ENCODE measurements around the gene PLD3. TPM values are rescaled to one million over a fixed set of nuclear protein-coding genes. Genes with fewer than 3 reads are reported as not detected.

Gene PLD3
- total RNA-seq, 2 donors from 2014 or later = 177 to 240 TPM

DNA sequence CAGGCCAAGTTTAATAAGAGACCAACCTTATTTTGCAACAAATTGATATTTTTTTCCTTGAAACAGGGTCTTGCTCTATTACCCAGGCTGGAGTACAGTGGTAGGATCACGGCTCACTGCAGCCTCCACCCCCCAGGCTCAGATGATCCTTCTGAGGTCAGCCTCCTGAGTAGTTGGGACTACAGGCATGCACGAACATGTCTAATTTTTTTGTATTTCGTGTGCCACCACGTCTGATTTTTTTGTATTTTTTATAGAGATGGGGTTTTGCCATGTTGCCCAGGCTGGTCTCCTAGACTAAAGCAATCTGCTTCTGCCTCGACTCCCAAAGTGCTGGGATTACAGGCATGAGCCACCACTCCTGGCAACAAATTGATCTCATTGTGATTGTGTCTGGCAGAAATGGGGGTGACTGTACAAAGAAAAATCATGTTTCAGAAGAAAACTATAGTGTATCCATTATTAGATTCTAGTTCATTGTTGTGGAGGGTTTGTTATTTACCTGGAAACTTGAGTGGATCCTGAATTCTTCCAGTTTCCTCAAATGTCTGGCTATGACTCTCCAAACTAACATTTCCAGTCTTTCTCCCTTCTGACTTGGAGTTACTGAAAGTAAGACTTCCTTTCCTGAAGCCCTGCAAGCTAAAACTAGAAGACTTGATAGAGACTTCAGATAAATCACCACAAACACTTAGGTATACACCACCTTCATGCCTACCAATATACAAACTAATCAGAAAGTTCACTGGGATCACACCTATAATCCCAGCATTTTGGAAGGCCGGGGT, 46.1 kb upstream of the PLD3 start:
- 85 to 88% methylated on average over 6 of the region's 6 CpGs for WGBS, 2 experiments (ENCODE audit: insufficient coverage in 1 of 2, insufficient read length in 1 of 2)

DNA sequence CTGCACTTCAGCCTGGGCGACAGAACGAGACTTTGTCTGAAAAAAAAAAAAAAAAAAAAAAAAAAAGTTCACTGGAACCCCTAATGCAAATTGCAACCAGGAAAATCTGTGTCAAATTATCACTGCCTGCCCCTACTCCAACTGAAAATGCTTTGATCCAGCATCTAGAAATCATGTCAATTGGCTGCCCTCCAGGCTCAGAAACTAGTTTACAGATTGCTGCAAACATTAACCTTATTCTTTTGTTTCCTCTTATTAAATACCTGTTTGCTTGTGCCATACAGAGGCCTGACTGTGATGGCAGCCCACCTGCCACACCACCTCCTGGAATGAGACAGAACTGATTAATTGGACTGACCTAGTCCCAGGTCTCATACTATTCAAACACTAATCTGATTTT, 44.7 kb upstream of the PLD3 start:
- Histone ChIP-seq H3K9ac (ENCODE audit: extremely low read depth, low read length, poor library complexity, severe bottlenecking) (no peak overlapping the region), H3K4me3 (ENCODE audit: low read length) (no peak overlapping the region), H3K4me1 (ENCODE audit: control insufficient read depth, insufficient read depth, low read length) (no peaks in the 10 kb centered on the region), H3K36me3 (ENCODE audit: control insufficient read depth, insufficient read depth, low read length) (no peaks in the 10 kb centered on the region), H3K9me3 (ENCODE audit: control insufficient read depth, low read length) (no peaks in the 10 kb centered on the region), H3K27ac (ENCODE audit: low read depth, low read length) (no peak overlapping the region), H3K27me3 (ENCODE audit: control insufficient read depth, insufficient read depth, low read length, poor library complexity, severe bottlenecking) (no peaks in the 10 kb centered on the region)
- no peak for DNase-seq
- Mint-ChIP-seq H3K9me3 (no peaks in the 10 kb centered on the region), H3K36me3 (ENCODE audit: low read depth) (no peaks in the 10 kb centered on the region), H3K27ac (no peak overlapping the region), H3K27me3 (ENCODE audit: insufficient read depth) (no peaks in the 10 kb centered on the region), H3K4me3 (no peak overlapping the region), H3K4me1 (no peaks in the 10 kb centered on the region)
- TF ChIP-seq, protein P1, sequence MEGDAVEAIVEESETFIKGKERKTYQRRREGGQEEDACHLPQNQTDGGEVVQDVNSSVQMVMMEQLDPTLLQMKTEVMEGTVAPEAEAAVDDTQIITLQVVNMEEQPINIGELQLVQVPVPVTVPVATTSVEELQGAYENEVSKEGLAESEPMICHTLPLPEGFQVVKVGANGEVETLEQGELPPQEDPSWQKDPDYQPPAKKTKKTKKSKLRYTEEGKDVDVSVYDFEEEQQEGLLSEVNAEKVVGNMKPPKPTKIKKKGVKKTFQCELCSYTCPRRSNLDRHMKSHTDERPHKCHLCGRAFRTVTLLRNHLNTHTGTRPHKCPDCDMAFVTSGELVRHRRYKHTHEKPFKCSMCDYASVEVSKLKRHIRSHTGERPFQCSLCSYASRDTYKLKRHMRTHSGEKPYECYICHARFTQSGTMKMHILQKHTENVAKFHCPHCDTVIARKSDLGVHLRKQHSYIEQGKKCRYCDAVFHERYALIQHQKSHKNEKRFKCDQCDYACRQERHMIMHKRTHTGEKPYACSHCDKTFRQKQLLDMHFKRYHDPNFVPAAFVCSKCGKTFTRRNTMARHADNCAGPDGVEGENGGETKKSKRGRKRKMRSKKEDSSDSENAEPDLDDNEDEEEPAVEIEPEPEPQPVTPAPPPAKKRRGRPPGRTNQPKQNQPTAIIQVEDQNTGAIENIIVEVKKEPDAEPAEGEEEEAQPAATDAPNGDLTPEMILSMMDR (conservative IDR thresholded peaks at IDR 0.05) = no peak
- WGBS, 2 experiments (ENCODE audit: insufficient coverage in 1 of 2, insufficient read length in 1 of 2) = 100% methylated on average over 2 of the region's 2 CpGs; no CpG with 5 or more reads in 1 of the 2 experiments

More for the DNA sequence above, 46.1 kb upstream of the PLD3 start:
- Mint-ChIP-seq H3K36me3 (ENCODE audit: low read depth) (no peaks in the 10 kb centered on the region), H3K4me1 (no peaks in the 10 kb centered on the region), H3K27me3 (ENCODE audit: insufficient read depth) (no peaks in the 10 kb centered on the region), H3K9me3 (no peaks in the 10 kb centered on the region), H3K4me3 (no peak overlapping the region), H3K27ac (no peak overlapping the region)
- Histone ChIP-seq H3K27me3 (ENCODE audit: control insufficient read depth, insufficient read depth, low read length, poor library complexity, severe bottlenecking) (no peaks in the 10 kb centered on the region), H3K9ac (ENCODE audit: extremely low read depth, low read length, poor library complexity, severe bottlenecking) (no peak overlapping the region), H3K4me3 (ENCODE audit: low read length) (no peak overlapping the region), H3K27ac (ENCODE audit: low read depth, low read length) (no peak overlapping the region), H3K36me3 (ENCODE audit: control insufficient read depth, insufficient read depth, low read length) (no peaks in the 10 kb centered on the region), H3K9me3 (ENCODE audit: control insufficient read depth, low read length) (no peaks in the 10 kb centered on the region), H3K4me1 (ENCODE audit: control insufficient read depth, insufficient read depth, low read length) (no peaks in the 10 kb centered on the region)
- DNase-seq = no peak
- TF ChIP-seq, protein P1 (conservative IDR thresholded peaks at IDR 0.05) = no peak

DNA sequence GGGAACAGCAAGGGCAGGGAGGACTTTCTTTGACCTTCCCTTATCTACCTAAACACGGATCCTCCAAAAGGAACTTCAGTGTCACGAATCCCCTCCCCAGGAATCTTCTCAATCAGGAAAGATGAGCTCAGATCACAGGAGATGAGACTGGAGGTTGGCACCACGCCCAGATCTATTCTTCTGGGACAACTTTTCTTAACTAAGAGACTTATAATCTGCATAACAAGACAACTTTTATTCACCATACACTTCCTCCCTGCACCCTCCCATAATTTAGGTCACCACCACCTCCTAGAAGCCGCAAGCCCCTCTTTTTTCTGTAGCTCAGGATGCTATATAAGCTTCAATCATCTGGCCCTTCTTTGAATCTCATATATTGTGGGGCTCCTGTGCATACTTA, 44.2 kb upstream of the PLD3 start:
- TF ChIP-seq, protein P1 (conservative IDR thresholded peaks at IDR 0.05) = no peak
- H3K36me3 Mint-ChIP-seq (ENCODE audit: low read depth) = no peaks in the 10 kb centered on the region
- H3K9ac ChIP-seq (ENCODE audit: extremely low read depth, low read length, poor library complexity, severe bottlenecking) = no peak overlapping the region
- H3K4me3 ChIP-seq (ENCODE audit: low read length) = no peak overlapping the region
- H3K27me3 Mint-ChIP-seq (ENCODE audit: insufficient read depth) = no peaks in the 10 kb centered on the region
- H3K27ac ChIP-seq (ENCODE audit: low read depth, low read length) = no peak overlapping the region
- H3K36me3 ChIP-seq (ENCODE audit: control insufficient read depth, insufficient read depth, low read length) = no peaks in the 10 kb centered on the region
- no peaks in the 10 kb centered on the region for H3K9me3 ChIP-seq (ENCODE audit: control insufficient read depth, low read length)
- no peak overlapping the region for H3K4me3 Mint-ChIP-seq
- no peaks in the 10 kb centered on the region for H3K4me1 ChIP-seq (ENCODE audit: control insufficient read depth, insufficient read depth, low read length)
- no peak for DNase-seq
- H3K27me3 ChIP-seq (ENCODE audit: control insufficient read depth, insufficient read depth, low read length, poor library complexity, severe bottlenecking) = no peaks in the 10 kb centered on the region
- H3K4me1 Mint-ChIP-seq = no peaks in the 10 kb centered on the region
- WGBS, 2 experiments (ENCODE audit: insufficient coverage in 1 of 2, insufficient read length in 1 of 2) = 71 to 73% methylated on average over 4 of the region's 4 CpGs
- H3K9me3 Mint-ChIP-seq = no peaks in the 10 kb centered on the region
- no peak overlapping the region for H3K27ac Mint-ChIP-seq
